HCT116 (cell line): ENCODE results near the gene HIPK2. TPM values are rescaled to one million over a fixed set of nuclear protein-coding genes. Genes with fewer than 3 reads are reported as not detected.

Experiments used
- ATAC-seq: fragments of 200-7000 bp; cut with Tn5 transposase; 2 replicates; pipeline ENCODE4 v1.9.1; 2020; ENCODE audit warnings: mild to moderate bottlenecking, moderate library complexity
- BruUV-seq: library from RNA; stranded (reverse); fragments of 400-500 nt; replicated peaks from 2 replicates; lab custom pipeline; 2021; lab: Mats Ljungman, UMichigan
- CTCF ChIA-PET: fragments of 300-600 bp; sonication (Branson Sonifier 250); formaldehyde crosslinking; loops from one replicate; lab custom pipeline; 2021; ENCODE audit warnings: antibody characterized with exemption; lab: Charles Lee
- POLR2A ChIA-PET: fragments of 300-600, 350-600 bp; sonication (Branson Sonifier 250); formaldehyde crosslinking; loops from one replicate; lab custom pipeline; 2021; ENCODE audit warnings: antibody characterized with exemption; lab: Charles Lee
- RAD21 ChIA-PET, 2 experiments: fragments of 300-600 bp; sonication (Branson Sonifier 250); formaldehyde crosslinking; loops; one replicate each; lab custom pipeline; 2023; ENCODE audit warnings: low total read pairs in 2 of 2; ENCODE audit not compliant: uncharacterized antibody in 2 of 2, unreplicated experiment in 2 of 2, low non-redundant PET in 1 of 2; lab: Charles Lee
- DNase-seq: peaks from one replicate; pipeline ENCODE4 v3.0.0-alpha.2; 2010; ENCODE audit warnings: low read depth, low spot score
- H2AFZ ChIP-seq: fragments of 200-600 bp; shearing (Covaris generic), sonication (generic); 2 replicates; pipeline ENCODE4 v1.6.1; 2017; ENCODE audit warnings: low read depth, mixed run types, mixed read lengths, antibody characterized with exemption, low read length; ENCODE audit not compliant: poor library complexity, severe bottlenecking
- H3K27ac ChIP-seq: 2 replicates; pipeline ENCODE4 v1.5.1; 2012; ENCODE audit warnings: low read depth, low read length
- H3K27me3 ChIP-seq: fragments of 200-600 bp; sonication (generic); 2 replicates; pipeline ENCODE4 v1.6.1; 2016; ENCODE audit warnings: mixed run types, low read length, mixed read lengths; ENCODE audit not compliant: insufficient read depth
- H3K36me3 ChIP-seq, 2 experiments: fragments of 200-500 bp in 1 of 2; fragments of 200-600 bp in 1 of 2; sonication (Bioruptor generic) in 1 of 2; sonication (generic) in 1 of 2; 2 replicates each; pipeline versions ENCODE4 v1.5.1 to v1.6.1; 2014 to 2016; ENCODE audit warnings: low read length in 2 of 2, inconsistent platforms in 1 of 2, mixed read lengths in 1 of 2, mixed run types in 1 of 2; ENCODE audit not compliant: insufficient read depth in 2 of 2, control insufficient read depth in 1 of 2
- H3K4me1 ChIP-seq, 2 experiments: fragments of 200-600 bp in 1 of 2; sonication (generic) in 1 of 2; 2 replicates each; pipeline versions ENCODE4 v1.5.1 to v1.6.1; 2012 to 2017; ENCODE audit warnings: low read length in 2 of 2, inconsistent platforms in 1 of 2, mild to moderate bottlenecking in 1 of 2, mixed read lengths in 1 of 2, mixed run types in 1 of 2, moderate library complexity in 1 of 2; ENCODE audit not compliant: insufficient read depth in 2 of 2, control insufficient read depth in 1 of 2
- H3K4me2 ChIP-seq: fragments of 200-600 bp; sonication (generic); 2 replicates; pipeline ENCODE4 v1.6.1; 2017; ENCODE audit warnings: mixed run types, low read length, mixed read lengths
- H3K4me3 ChIP-seq, 2 experiments: fragments of 200-600 bp in 1 of 2; sonication (generic) in 1 of 2; replicated peaks in 1 of 2; 2 replicates each; pipeline ENCODE4 v1.5.1; 2011 to 2016; ENCODE audit warnings: low read length in 2 of 2, control low read depth in 1 of 2, low read depth in 1 of 2, mild to moderate bottlenecking in 1 of 2, mixed read lengths in 1 of 2, mixed run types in 1 of 2
- H3K79me2 ChIP-seq: fragments of 200-600 bp; sonication (generic); 2 replicates; pipeline ENCODE4 v1.6.1; 2017; ENCODE audit warnings: mild to moderate bottlenecking, mixed run types, low read length, moderate library complexity, mixed read lengths; ENCODE audit not compliant: insufficient read depth
- H3K9ac ChIP-seq: fragments of 200-600 bp; sonication (generic); 2 replicates; pipeline ENCODE4 v1.6.1; 2016; ENCODE audit warnings: low read length, mixed read lengths
- H3K9me2 ChIP-seq: fragments of 200-600 bp; sonication (generic), shearing (Covaris generic); 2 replicates; pipeline ENCODE4 v1.6.1; 2017; ENCODE audit warnings: mixed run types, mild to moderate bottlenecking, moderate library complexity; ENCODE audit not compliant: insufficient read depth
- H3K9me3 ChIP-seq, 2 experiments: fragments of 200-500 bp in 1 of 2; fragments of 200-600 bp in 1 of 2; sonication (Bioruptor generic) in 1 of 2; sonication (generic) in 1 of 2; 2 replicates each; pipeline ENCODE4 v1.6.1; 2014 to 2017; ENCODE audit warnings: low read length in 2 of 2, mixed read lengths in 2 of 2, inconsistent platforms in 1 of 2, low read depth in 1 of 2, mild to moderate bottlenecking in 1 of 2, mixed run types in 1 of 2, moderate library complexity in 1 of 2; ENCODE audit not compliant: control insufficient read depth in 1 of 2, insufficient read depth in 1 of 2
- H4K20me1 ChIP-seq: fragments of 200-600 bp; sonication (generic), shearing (Covaris generic); 2 replicates; pipeline ENCODE4 v1.6.1; 2017; ENCODE audit warnings: mixed run types, mild to moderate bottlenecking, moderate library complexity; ENCODE audit not compliant: insufficient read depth
- CBX3 ChIP-seq: IDR thresholded peaks from 2 replicates; pipeline ENCODE4 v1.6.1; 2012; ENCODE audit warnings: low read depth
- EGR1 ChIP-seq: IDR thresholded peaks from 2 replicates; pipeline ENCODE4 v1.6.1; 2012; ENCODE audit warnings: low read depth
- ELF1 ChIP-seq: IDR thresholded peaks from 2 replicates; pipeline ENCODE4 v1.6.1; 2012; ENCODE audit warnings: low read depth, borderline replicate concordance
- EZH2 ChIP-seq: fragments of 200-600 bp; sonication (generic); IDR thresholded peaks from 2 replicates; pipeline ENCODE4 v1.6.1; 2017; ENCODE audit warnings: antibody characterized with exemption, mixed run types
- FOSL1 ChIP-seq: IDR thresholded peaks from 2 replicates; pipeline ENCODE4 v1.6.1; 2012; ENCODE audit warnings: low read depth
- JUND ChIP-seq: IDR thresholded peaks from 2 replicates; pipeline ENCODE4 v1.6.1; 2012
- POLR2A ChIP-seq: IDR thresholded peaks from 2 replicates; pipeline ENCODE4 v1.7.0; 2011; ENCODE audit warnings: borderline replicate concordance; ENCODE audit not compliant: insufficient read depth, insufficient read length; ENCODE audit errors: extremely low read depth
- RAD21 ChIP-seq: IDR thresholded peaks from 2 replicates; pipeline ENCODE4 v1.6.1; 2012; ENCODE audit warnings: low read depth, mild to moderate bottlenecking
- SIN3A ChIP-seq: IDR thresholded peaks from 2 replicates; pipeline ENCODE4 v1.6.1; 2012; ENCODE audit warnings: low read depth
- SP1 ChIP-seq: IDR thresholded peaks from 2 replicates; pipeline ENCODE4 v1.6.1; 2012; ENCODE audit warnings: low read depth
- SRF ChIP-seq: IDR thresholded peaks from 2 replicates; pipeline ENCODE4 v1.6.1; 2012; ENCODE audit warnings: low read depth
- YY1 ChIP-seq: IDR thresholded peaks from 2 replicates; pipeline ENCODE4 v1.6.1; 2011; ENCODE audit warnings: low read length, low read depth, moderate library complexity, mild to moderate bottlenecking; ENCODE audit not compliant: insufficient replicate concordance; ENCODE audit errors: extremely low read depth
- intact Hi-C: fragments of 100-400 bp; cut with micrococcal nuclease; formaldehyde crosslinking; loops from 2 replicates; pipeline ENCODE4 v1.10.0; 2022
- total RNA-seq: library from RNA; stranded (reverse); gene quantifications from one replicate; pipeline ENCODE4 v1.2.1, GENCODE V29; 2021; ENCODE audit not compliant: unreplicated experiment
- TF ChIP-seq, protein P1 (sequence below), 3 experiments: fragments of 200-600 bp in 1 of 3; sonication (generic) in 1 of 3; IDR thresholded peaks in 2 of 3; conservative IDR thresholded peaks in 1 of 3; 2 replicates each; pipeline ENCODE4 v1.5.1; 2012 to 2017; ENCODE audit warnings: low read depth in 2 of 3, low read length in 2 of 3, antibody characterized with exemption in 1 of 3, borderline replicate concordance in 1 of 3, control low read depth in 1 of 3, mild to moderate bottlenecking in 1 of 3, mixed read lengths in 1 of 3, mixed run types in 1 of 3, moderate library complexity in 1 of 3; ENCODE audit not compliant: insufficient read depth in 1 of 3
- TF ChIP-seq, protein P2 (sequence below): IDR thresholded peaks from 2 replicates; pipeline ENCODE4 v1.6.1; 2012
- TF ChIP-seq, protein P3 (sequence below): IDR thresholded peaks from 2 replicates; pipeline ENCODE4 v1.6.1; 2012

Gene HIPK2
- total RNA-seq, 1 experiment from 2014 or later: 49.5 TPM

DNA sequence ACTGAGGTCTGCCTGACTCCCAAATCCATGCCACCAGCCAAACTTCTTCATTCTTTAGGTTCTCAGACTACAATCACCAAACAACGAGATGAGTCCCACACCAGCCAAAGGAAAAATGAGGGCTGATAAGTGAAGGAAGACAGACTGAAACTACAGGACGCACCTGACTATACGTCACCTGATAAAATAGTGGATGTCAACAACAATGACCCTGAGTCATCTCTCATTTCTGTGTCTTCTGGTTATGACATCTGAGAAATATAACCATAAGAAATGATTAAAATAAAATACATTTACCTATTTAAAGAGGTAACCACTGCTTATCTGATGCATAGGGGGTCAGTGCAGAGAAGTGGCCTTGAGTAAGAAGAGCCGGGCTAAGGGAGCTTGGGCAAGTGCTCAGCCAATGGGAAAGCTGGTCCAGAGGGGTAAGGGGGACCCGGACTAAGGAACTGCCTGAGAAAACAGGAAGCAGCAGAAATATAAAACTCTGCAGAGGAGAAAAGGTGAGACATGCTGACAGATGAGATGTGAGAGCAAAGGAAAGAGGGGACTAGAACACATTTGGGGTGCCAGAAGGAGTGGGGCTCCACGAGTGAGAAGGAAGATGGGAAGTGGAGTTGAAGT lies 51.8 kb downstream of the HIPK2 start:
- Histone ChIP-seq H3K4me1 (peaks cover 38 to 41% of the 10 kb centered on the region in 2 experiments), H3K9me2 (no peaks in the 10 kb centered on the region), H3K79me2 (peaks cover 58% of the 10 kb centered on the region), H3K9ac (no peak overlapping the region), H3K27me3 (no peaks in the 10 kb centered on the region), H3K36me3 (no peaks in the 10 kb centered on the region), H3K9me3 (no peaks in the 10 kb centered on the region), H4K20me1 (no peaks in the 10 kb centered on the region), H2AFZ (no peak overlapping the region), H3K4me2 (no peak overlapping the region), H3K4me3 (no peak overlapping the region), H3K27ac (no peak overlapping the region)
- ATAC-seq (no peak), DNase-seq (no peak)
- ChIA-PET RAD21 (interaction anchor here in 1 of 2 experiments (0.6 kb wide), 1 partner anchor 273 kb away, joined by 3 read pairs; no protein-coding TSS in a partner anchor), CTCF (no interaction called here), POLR2A (no interaction called here)
- no TSS peak for BruUV-seq
- intact Hi-C loops: no loop called here
- TF ChIP-seq RAD21: no peak
- TF ChIP-seq EZH2: no peak
- no peak for TF ChIP-seq SP1
- TF ChIP-seq FOSL1: no peak
- no peak for TF ChIP-seq EGR1
- no peak for TF ChIP-seq JUND
- no peak for TF ChIP-seq ELF1
- TF ChIP-seq SRF: no peak
- TF ChIP-seq CBX3: no peak
- TF ChIP-seq, protein P1, sequence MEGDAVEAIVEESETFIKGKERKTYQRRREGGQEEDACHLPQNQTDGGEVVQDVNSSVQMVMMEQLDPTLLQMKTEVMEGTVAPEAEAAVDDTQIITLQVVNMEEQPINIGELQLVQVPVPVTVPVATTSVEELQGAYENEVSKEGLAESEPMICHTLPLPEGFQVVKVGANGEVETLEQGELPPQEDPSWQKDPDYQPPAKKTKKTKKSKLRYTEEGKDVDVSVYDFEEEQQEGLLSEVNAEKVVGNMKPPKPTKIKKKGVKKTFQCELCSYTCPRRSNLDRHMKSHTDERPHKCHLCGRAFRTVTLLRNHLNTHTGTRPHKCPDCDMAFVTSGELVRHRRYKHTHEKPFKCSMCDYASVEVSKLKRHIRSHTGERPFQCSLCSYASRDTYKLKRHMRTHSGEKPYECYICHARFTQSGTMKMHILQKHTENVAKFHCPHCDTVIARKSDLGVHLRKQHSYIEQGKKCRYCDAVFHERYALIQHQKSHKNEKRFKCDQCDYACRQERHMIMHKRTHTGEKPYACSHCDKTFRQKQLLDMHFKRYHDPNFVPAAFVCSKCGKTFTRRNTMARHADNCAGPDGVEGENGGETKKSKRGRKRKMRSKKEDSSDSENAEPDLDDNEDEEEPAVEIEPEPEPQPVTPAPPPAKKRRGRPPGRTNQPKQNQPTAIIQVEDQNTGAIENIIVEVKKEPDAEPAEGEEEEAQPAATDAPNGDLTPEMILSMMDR (IDR thresholded peaks at IDR 0.05 in 2 of 3, conservative IDR thresholded peaks at IDR 0.05 in 1 of 3; ENCODE audit: borderline replicate concordance in 1 of 3, insufficient read depth in 1 of 3, low read depth in 2 of 3, low read length in 2 of 3): no peak
- no peak for TF ChIP-seq SIN3A
- TF ChIP-seq POLR2A: no peak
- TF ChIP-seq, protein P2, sequence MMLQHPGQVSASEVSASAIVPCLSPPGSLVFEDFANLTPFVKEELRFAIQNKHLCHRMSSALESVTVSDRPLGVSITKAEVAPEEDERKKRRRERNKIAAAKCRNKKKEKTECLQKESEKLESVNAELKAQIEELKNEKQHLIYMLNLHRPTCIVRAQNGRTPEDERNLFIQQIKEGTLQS: no peak
- TF ChIP-seq, protein P3, sequence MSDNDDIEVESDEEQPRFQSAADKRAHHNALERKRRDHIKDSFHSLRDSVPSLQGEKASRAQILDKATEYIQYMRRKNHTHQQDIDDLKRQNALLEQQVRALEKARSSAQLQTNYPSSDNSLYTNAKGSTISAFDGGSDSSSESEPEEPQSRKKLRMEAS: no peak
- no peak for TF ChIP-seq YY1
- TF ChIP-seq, all 23 proteins: peak for 0
